ENCODE measurements around the gene WDFY1.

DNA sequence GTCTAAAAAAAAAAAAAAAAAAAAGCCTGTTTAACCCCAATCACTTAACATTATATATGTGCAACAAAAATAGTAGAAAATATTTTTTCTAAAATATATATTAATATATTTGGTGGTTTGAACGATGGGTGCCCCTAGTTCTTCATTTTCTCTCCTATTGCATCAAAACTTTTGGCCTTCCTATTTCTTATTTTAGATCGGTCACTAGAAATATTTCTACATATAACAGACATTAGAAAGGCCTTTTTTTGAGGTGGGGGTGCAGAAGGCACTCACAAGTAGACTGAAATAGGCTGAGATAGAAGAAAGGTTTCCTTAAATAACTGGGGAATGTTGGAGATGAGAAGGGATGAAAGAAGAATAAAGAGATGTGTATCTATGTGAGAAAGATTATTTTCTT lies 58.4 kb downstream of the WDFY1 start:
- TF ChIP-seq CTCF (conservative IDR thresholded peaks at IDR 0.05; ENCODE audit: low read length) (no peak), EZH2phosphoT487 (IDR thresholded peaks at IDR 0.05; ENCODE audit: borderline replicate concordance, low read depth, low read length) (no peak)
